ENCODE measurements around the gene PRDM15. TPM values are rescaled to one million over a fixed set of nuclear protein-coding genes. Genes with fewer than 3 reads are reported as not detected.

PRDM15 gene
- total and polyA plus RNA-seq, 10 donors = 4.4 to 18.0 (median 10.8) TPM

DNA sequence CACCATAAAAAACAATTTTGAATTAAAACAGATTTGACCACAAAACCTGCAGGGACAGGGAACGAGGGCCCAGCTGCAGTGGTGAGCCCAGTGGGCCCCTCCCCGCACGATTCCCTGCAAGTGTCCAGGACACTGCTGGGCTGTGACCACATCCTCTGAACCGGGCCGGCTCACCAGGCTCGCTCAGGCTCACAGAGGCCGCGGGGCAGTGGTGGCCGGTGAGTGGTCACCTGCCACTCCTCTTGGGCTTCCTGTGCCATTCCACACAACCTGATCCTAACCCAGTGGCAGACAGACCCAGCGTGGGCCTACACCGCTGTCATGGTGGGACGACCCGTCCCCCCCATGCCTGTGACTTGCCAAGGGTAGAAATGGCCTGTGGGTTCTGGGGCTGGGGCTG is 75.8 kb downstream of the PRDM15 start:
- no peak for DNase-seq
- 75 to 87% (median 79%) methylated on average over 7 to 13 of the region's 13 CpGs for WGBS, 5 donors
- intact Hi-C loops (cut with DNase I; ENCODE audit: low total_unique reads) = no loop called here

GRCh38 chr21:41802684-41803083 is 76.5 kb downstream of the PRDM15 start:
- TF ChIP-seq POLR2AphosphoS5 (IDR thresholded peaks at IDR 0.05) (no peak), CTCF (IDR thresholded peaks at IDR 0.05 in 8 of 11, conservative IDR thresholded peaks at IDR 0.05 in 3 of 11) (no peak), POLR2A (IDR thresholded peaks at IDR 0.05) (no peak)
- 66 to 88% (median 82%) methylated on average over 19 of the region's 19 CpGs for WGBS, 5 donors

More for the DNA sequence above, 75.8 kb downstream of the PRDM15 start:
- Histone ChIP-seq H3K4me1 (peaks cover 0 to 7% (median 0%) of the 10 kb centered on the region in 6 donors), H3K36me3 (peaks cover 0 to 77% (median 50%) of the 10 kb centered on the region in 6 donors), H3K27ac (no peak overlapping the region), H3K27me3 (replicated peaks in 1 of 7) (no peaks in the 10 kb centered on the region), H3K9me3 (no peaks in the 10 kb centered on the region), H3K4me3 (no peak overlapping the region)
- TF ChIP-seq POLR2AphosphoS5 (IDR thresholded peaks at IDR 0.05) = no peak
- no peak for TF ChIP-seq POLR2A (IDR thresholded peaks at IDR 0.05)
- TF ChIP-seq CTCF (IDR thresholded peaks at IDR 0.05 in 8 of 11, conservative IDR thresholded peaks at IDR 0.05 in 3 of 11) = no peak

DNA sequence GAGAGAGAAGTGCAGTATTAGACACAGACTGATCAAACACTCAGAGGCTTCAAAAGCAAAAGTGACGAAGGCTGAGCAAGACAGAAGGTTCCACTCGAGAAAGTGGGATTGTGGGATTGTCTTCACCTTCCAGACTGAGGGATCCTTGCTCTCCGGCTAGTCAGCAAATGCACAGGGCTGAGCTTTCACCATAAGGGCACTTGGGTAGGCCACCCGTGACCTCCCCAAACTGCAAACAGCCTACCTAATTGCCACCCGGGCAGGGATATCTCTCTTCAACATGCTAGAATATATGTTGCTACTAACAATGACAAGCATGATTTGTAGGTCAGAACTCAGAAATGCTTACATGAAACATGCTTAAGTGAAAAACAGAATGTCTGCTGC is 77.0 kb downstream of the PRDM15 start:
- 68 to 87% (median 76%) methylated on average over 5 of the region's 5 CpGs for whole genome bisulfite sequencing, 5 donors
- peaks cover 0 to 7% (median 0%) of the 10 kb centered on the region in 6 donors for H3K4me1 ChIP-seq
- no peak overlapping the region for H3K4me3 ChIP-seq
- DNase-seq = no peak
- H3K27ac ChIP-seq = no peak overlapping the region
- no peaks in the 10 kb centered on the region for H3K9me3 ChIP-seq
- TF ChIP-seq POLR2AphosphoS5 (IDR thresholded peaks at IDR 0.05) = no peak
- no peak for TF ChIP-seq CTCF (IDR thresholded peaks at IDR 0.05 in 8 of 11, conservative IDR thresholded peaks at IDR 0.05 in 3 of 11)
- TF ChIP-seq POLR2A (IDR thresholded peaks at IDR 0.05) = no peak
- H3K36me3 ChIP-seq = peaks cover 0 to 74% (median 44%) of the 10 kb centered on the region in 6 donors
- H3K27me3 ChIP-seq (replicated peaks in 1 of 7) = no peaks in the 10 kb centered on the region
- intact Hi-C loops (cut with DNase I; ENCODE audit: low total_unique reads) = no loop called here

More at GRCh38 chr21:41802684-41803083, 76.5 kb downstream of the PRDM15 start:
- H3K36me3 ChIP-seq = peaks cover 0 to 77% (median 45%) of the 10 kb centered on the region in 6 donors
- H3K4me3 ChIP-seq = no peak overlapping the region
- H3K27ac ChIP-seq = no peak overlapping the region
- H3K27me3 ChIP-seq (replicated peaks in 1 of 7) = no peaks in the 10 kb centered on the region
- no peaks in the 10 kb centered on the region for H3K9me3 ChIP-seq
- intact Hi-C loops (cut with DNase I; ENCODE audit: low total_unique reads) = no loop called here
- H3K4me1 ChIP-seq = peaks cover 0 to 7% (median 0%) of the 10 kb centered on the region in 6 donors
- DNase-seq = no peak

DNA sequence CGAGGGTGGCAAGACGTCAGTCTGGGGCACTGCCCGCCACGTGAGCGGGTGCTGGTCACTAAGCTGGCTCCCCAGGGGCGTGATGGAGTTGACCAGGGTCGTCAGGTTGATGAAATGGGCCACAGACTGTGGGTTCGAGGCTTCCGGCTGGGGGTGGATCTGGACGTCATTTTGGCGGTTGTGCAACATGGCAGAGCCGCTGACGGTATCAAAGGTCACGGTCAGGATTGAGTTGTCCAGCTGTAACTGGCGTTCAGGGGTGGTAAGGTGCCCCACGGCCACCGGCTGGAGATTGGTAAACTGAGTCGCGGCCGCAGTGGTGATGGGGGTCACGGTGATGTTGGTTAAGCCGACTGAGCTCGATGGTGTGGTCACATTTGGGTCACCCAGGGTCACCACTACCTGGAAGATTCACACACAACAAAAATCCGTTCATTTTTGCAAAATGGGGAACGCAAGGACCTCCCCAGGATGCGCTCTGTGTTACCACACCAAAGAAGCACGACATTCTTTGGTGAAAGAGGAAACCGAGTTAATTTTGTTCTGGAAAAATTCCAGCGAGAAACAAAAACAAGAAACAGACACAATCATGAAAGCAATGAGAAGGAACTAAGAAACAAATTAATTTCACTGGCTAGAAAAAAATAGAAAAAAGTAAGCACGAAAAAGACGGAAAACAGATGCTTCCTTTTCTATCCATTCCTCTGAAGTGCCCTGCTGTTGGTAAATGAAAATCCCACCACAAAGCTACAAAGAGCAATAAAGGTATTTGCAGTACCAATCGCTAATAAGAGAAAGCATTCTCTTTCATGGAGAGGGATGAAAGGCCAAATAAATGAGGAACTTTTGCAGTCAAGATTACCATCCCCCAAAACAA is 77.6 kb downstream of the PRDM15 start:
- TF ChIP-seq CTCF (IDR thresholded peaks at IDR 0.05 in 8 of 11, conservative IDR thresholded peaks at IDR 0.05 in 3 of 11) (no peak), POLR2A (IDR thresholded peaks at IDR 0.05) (no peak), POLR2AphosphoS5 (IDR thresholded peaks at IDR 0.05) (no peak)
- Histone ChIP-seq H3K4me1 (peaks cover 0 to 7% (median 0%) of the 10 kb centered on the region in 6 donors), H3K36me3 (peaks cover 0 to 74% (median 44%) of the 10 kb centered on the region in 6 donors), H3K4me3 (no peak overlapping the region), H3K27ac (no peak overlapping the region), H3K9me3 (no peaks in the 10 kb centered on the region), H3K27me3 (replicated peaks in 1 of 7) (no peaks in the 10 kb centered on the region)
- WGBS, 5 donors = 79 to 91% (median 82%) methylated on average over 26 to 32 of the region's 32 CpGs
- no peak for DNase-seq
- intact Hi-C loops (cut with DNase I; ENCODE audit: low total_unique reads) = no loop called here
